ENCODE data around the gene UNC13B. TPM values are rescaled to one million over a fixed set of nuclear protein-coding genes. Genes with fewer than 3 reads are reported as not detected.
"Not testable (repeated sequence)": the region's sequence is repeated elsewhere in the genome, so short reads cannot be mapped to it uniquely, and the experiment has no call there.

Gene UNC13B
- total and polyA plus RNA-seq, 2 experiments from 2014 or later: 7.1 to 24.3 TPM

GRCh38 chr9:35136866-35137265, 24.9 kb upstream of the UNC13B start:
- WGBS (ENCODE audit: low lambda C conversion rate, missing lambda C conversion rate): 70% methylated on average over 8 of the region's 8 CpGs
- no peak for DNase-seq (ENCODE audit: low spot score)
- H3K4me3 ChIP-seq: no peak overlapping the region
- no peaks in the 10 kb centered on the region for H3K9me3 ChIP-seq (ENCODE audit: low read depth)
- no peak overlapping the region for H3K27ac ChIP-seq
- H4K20me1 ChIP-seq (ENCODE audit: insufficient read depth, poor library complexity, severe bottlenecking): no peaks in the 10 kb centered on the region
- H3K79me2 ChIP-seq: no peaks in the 10 kb centered on the region
- H3K4me1 ChIP-seq (ENCODE audit: insufficient read depth): no peaks in the 10 kb centered on the region
- no peaks in the 10 kb centered on the region for H3K27me3 ChIP-seq
- no peak overlapping the region for H2AFZ ChIP-seq
- H3K36me3 ChIP-seq (replicated peaks; ENCODE audit: insufficient read depth, low read depth): no peaks in the 10 kb centered on the region
- TF ChIP-seq EZH2phosphoT487 (IDR thresholded peaks at IDR 0.05; ENCODE audit: low read depth, severe bottlenecking, unreplicated experiment) (no peak), EZH2 (IDR thresholded peaks at IDR 0.05; ENCODE audit: borderline replicate concordance) (no peak), CTCF (IDR thresholded peaks at IDR 0.05; ENCODE audit: poor library complexity) (no peak)
- no peaks in the 10 kb centered on the region for H3K9me2 ChIP-seq (replicated peaks; ENCODE audit: insufficient read depth)
- H3K4me2 ChIP-seq: no peak overlapping the region

DNA sequence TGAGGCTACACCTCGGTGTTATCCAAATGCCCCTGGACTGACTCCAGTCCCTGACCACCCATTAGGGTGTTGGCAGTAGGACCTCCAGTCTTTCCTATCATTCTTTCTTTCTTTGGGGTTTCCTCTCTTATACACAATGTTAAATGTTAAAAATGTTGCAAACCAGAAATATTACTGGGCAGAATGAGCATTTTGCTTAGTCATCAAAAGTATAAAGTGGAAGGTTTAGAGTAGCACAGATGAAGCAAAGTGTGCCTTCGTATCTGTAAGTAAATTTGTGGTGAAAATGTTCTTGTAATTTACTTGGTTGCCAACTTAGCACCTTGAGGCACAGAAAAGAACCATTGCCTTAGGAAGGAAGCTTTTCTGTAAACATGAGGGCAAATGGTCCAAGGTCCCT, 21.7 kb upstream of the UNC13B start:
- Histone ChIP-seq H3K36me3 (replicated peaks; ENCODE audit: insufficient read depth, low read depth) (no peaks in the 10 kb centered on the region), H3K4me2 (no peak overlapping the region), H3K4me1 (ENCODE audit: insufficient read depth) (no peaks in the 10 kb centered on the region), H2AFZ (no peak overlapping the region), H3K9me2 (replicated peaks; ENCODE audit: insufficient read depth) (no peaks in the 10 kb centered on the region), H3K4me3 (no peak overlapping the region), H3K27ac (no peak overlapping the region), H4K20me1 (ENCODE audit: insufficient read depth, poor library complexity, severe bottlenecking) (no peaks in the 10 kb centered on the region), H3K9me3 (ENCODE audit: low read depth) (no peaks in the 10 kb centered on the region), H3K27me3 (no peaks in the 10 kb centered on the region), H3K79me2 (no peaks in the 10 kb centered on the region)
- WGBS (ENCODE audit: low lambda C conversion rate, missing lambda C conversion rate): 83% methylated on average over 2 of the region's 2 CpGs
- DNase-seq (ENCODE audit: low spot score): no peak
- no peak for TF ChIP-seq EZH2 (IDR thresholded peaks at IDR 0.05; ENCODE audit: borderline replicate concordance)

GRCh38 chr9:35142037-35142436, 19.8 kb upstream of the UNC13B start:
- Histone ChIP-seq H3K4me3 (no peak overlapping the region), H3K27me3 (no peaks in the 10 kb centered on the region), H3K4me1 (ENCODE audit: insufficient read depth) (no peaks in the 10 kb centered on the region), H3K4me2 (no peak overlapping the region), H3K9me2 (replicated peaks; ENCODE audit: insufficient read depth) (no peaks in the 10 kb centered on the region), H2AFZ (no peak overlapping the region), H3K27ac (no peak overlapping the region), H4K20me1 (ENCODE audit: insufficient read depth, poor library complexity, severe bottlenecking) (no peaks in the 10 kb centered on the region), H3K79me2 (no peaks in the 10 kb centered on the region), H3K9me3 (ENCODE audit: low read depth) (no peaks in the 10 kb centered on the region), H3K36me3 (replicated peaks; ENCODE audit: insufficient read depth, low read depth) (no peaks in the 10 kb centered on the region)
- TF ChIP-seq EZH2 (IDR thresholded peaks at IDR 0.05; ENCODE audit: borderline replicate concordance) (no peak), EZH2phosphoT487 (IDR thresholded peaks at IDR 0.05; ENCODE audit: low read depth, severe bottlenecking, unreplicated experiment) (no peak), CTCF (IDR thresholded peaks at IDR 0.05; ENCODE audit: poor library complexity) (no peak)
- DNase-seq (ENCODE audit: low spot score): no peak
- 90% methylated on average over 5 of the region's 5 CpGs for WGBS (ENCODE audit: low lambda C conversion rate, missing lambda C conversion rate)

GRCh38 chr9:35147941-35148563, 13.8 kb upstream of the UNC13B start:
- DNase-seq (ENCODE audit: low spot score); H2AFZ ChIP-seq; H3K27me3 ChIP-seq; H3K9me3 ChIP-seq (ENCODE audit: low read depth); H3K9me2 ChIP-seq (replicated peaks; ENCODE audit: insufficient read depth); H3K4me1 ChIP-seq (ENCODE audit: insufficient read depth); H3K36me3 ChIP-seq (replicated peaks; ENCODE audit: insufficient read depth, low read depth); H3K27ac ChIP-seq; H4K20me1 ChIP-seq (ENCODE audit: insufficient read depth, poor library complexity, severe bottlenecking); H3K4me2 ChIP-seq; H3K4me3 ChIP-seq; H3K79me2 ChIP-seq: not testable (repeated sequence)
- WGBS (ENCODE audit: low lambda C conversion rate, missing lambda C conversion rate): 70% methylated on average over 5 of the region's 5 CpGs
